HG03280 (cell line): ENCODE measurements around the gene STBD1.
"Not testable (repeated sequence)": the region's sequence is repeated elsewhere in the genome, so short reads cannot be mapped to it uniquely, and the experiment has no call there.

Experiments used
- ATAC-seq: cut with Tn5 transposase; IDR thresholded peaks from one replicate; pipeline ENCODE4 v1.9.1; 2021; ENCODE audit warnings: mild to moderate bottlenecking, moderate library complexity; ENCODE audit not compliant: unreplicated experiment

The STBD1 gene

GRCh38 chr4:76305971-76306881, at the start of gene STBD1:
STBD1 (plus strand) TSS chr4:76306733; CDS start chr4:76306770, 37 bp downstream.
- no peak for ATAC-seq

GRCh38 chr4:76256968-76257367, 49.6 kb upstream of the STBD1 start:
- no peak for ATAC-seq

GRCh38 chr4:76257824-76258223, 48.7 kb upstream of the STBD1 start:
- ATAC-seq = no peak

GRCh38 chr4:76260571-76260970, 46.0 kb upstream of the STBD1 start:
- no peak for ATAC-seq

GRCh38 chr4:76265631-76266218, 40.8 kb upstream of the STBD1 start:
- ATAC-seq = no peak

GRCh38 chr4:76266627-76267026, 39.9 kb upstream of the STBD1 start:
- ATAC-seq = no peak

GRCh38 chr4:76267811-76268210, 38.7 kb upstream of the STBD1 start:
- ATAC-seq = no peak

GRCh38 chr4:76270244-76271175, 36.0 kb upstream of the STBD1 start:
- ATAC-seq = no peak

GRCh38 chr4:76271248-76271647, 35.3 kb upstream of the STBD1 start:
- ATAC-seq = no peak

- no peak for ATAC-seq
These were observed 34.5 kb upstream of the STBD1 start for GRCh38 chr4:76272073-76272472.

- no peak for ATAC-seq
These were observed 34.0 kb upstream of the STBD1 start for GRCh38 chr4:76272582-76272981.

GRCh38 chr4:76272999-76273398, 33.5 kb upstream of the STBD1 start:
- no peak for ATAC-seq

- no peak for ATAC-seq
These were observed 30.9 kb upstream of the STBD1 start for GRCh38 chr4:76275486-76276124.

- ATAC-seq = no peak
These were observed 29.7 kb upstream of the STBD1 start for GRCh38 chr4:76276813-76277212.

- no peak for ATAC-seq
These were observed 28.9 kb upstream of the STBD1 start for GRCh38 chr4:76277667-76278066.

- no peak for ATAC-seq
These were observed 27.9 kb upstream of the STBD1 start for GRCh38 chr4:76278583-76278982.

- no peak for ATAC-seq
These were observed 27.1 kb upstream of the STBD1 start for GRCh38 chr4:76279462-76279861.

GRCh38 chr4:76280488-76281441, 25.8 kb upstream of the STBD1 start:
- no peak for ATAC-seq

GRCh38 chr4:76281594-76281993, 24.9 kb upstream of the STBD1 start:
- ATAC-seq = not testable (repeated sequence)
